ENCODE data around the gene MUS81.

The MUS81 gene

GRCh38 chr11:65892661-65893317 lies 32.6 kb downstream of the MUS81 start:
- no peak for DNase-seq (ENCODE audit: low read depth in 2 of 2)

- no peak for DNase-seq (ENCODE audit: low read depth in 2 of 2)
Measured at GRCh38 chr11:65894034-65894591, 33.9 kb downstream of the MUS81 start.

- DNase-seq (ENCODE audit: low read depth in 2 of 2): no peak
Measured at GRCh38 chr11:65895482-65895981, 35.3 kb downstream of the MUS81 start.

- DNase-seq (ENCODE audit: low read depth in 2 of 2): no peak
Measured at GRCh38 chr11:65896034-65896999, 36.1 kb downstream of the MUS81 start.

DNA sequence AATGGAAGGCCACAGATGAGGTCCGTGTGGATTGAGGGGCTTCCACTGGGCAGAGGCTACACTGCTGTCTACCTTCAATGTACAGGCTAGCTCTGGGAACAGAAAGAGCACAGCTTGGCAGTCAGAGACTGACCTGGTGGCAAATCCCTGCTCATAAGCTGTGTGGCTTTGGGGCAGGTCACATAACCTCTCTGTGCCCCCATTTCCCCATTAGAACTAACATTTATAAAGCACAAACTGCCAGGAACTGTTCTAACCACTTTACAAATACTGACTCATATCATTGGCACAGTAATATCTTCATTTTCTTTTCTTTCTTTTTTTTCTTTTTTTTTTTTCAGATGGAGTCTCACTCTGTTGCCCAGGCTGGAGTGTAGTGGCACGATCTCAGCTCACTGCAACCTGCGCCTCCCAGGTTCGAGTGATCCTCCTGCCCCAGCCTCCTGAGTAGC lies 36.8 kb downstream of the MUS81 start:
- no peak for DNase-seq (ENCODE audit: low read depth in 2 of 2)

GRCh38 chr11:65898656-65899355 lies 38.6 kb downstream of the MUS81 start:
- no peak for DNase-seq (ENCODE audit: low read depth in 2 of 2)

GRCh38 chr11:65899356-65900124 lies 39.3 kb downstream of the MUS81 start:
- DNase-seq (ENCODE audit: low read depth in 2 of 2): peak in 1 of 2 donors; percentile 72

DNA sequence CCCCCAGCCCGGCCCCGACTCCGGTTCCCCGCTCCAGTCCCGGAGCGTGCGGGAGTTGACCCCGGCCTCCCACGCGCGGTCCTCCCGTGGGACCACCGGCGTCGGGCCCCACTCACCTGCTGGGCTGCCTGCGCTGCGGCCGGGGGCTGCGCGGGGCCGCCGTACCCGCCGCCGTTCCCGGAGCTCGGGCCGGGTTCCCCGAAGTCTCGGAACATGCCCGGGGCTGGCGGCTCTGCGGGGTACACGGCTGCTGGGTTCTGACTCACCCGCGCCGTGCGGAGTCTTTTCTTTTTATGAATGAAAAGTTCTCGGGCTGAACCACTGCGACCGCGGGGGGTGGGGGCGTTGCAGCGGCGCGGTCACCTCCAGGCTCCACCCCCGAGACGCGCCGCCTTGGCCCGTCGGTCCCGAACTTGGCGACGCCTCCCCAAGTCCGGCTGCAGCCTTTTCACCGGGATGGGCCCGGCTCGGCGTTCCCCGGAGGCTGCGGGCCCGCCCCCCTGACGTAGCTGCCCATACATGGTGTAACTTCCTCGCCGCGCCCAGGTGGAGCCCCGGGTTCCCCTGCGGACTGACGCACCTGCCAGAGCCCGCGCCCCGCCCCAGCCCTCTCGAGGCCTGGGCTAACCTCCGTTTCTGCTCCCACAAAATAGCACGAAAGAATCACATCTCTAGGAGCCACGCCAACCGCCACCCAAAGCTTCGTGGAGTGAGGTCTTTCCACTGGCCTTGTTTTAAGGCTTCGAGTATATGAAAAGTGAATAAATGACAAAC lies 40.1 kb downstream of the MUS81 start, which contains the start of gene FOSL1:
TSS of gene FOSL1 (minus strand) at position 264 of the 774 bp plus-strand sequence. CDS start at position 215, 49 bp downstream.
- peak; percentile 92 to 97 for DNase-seq (ENCODE audit: low read depth in 2 of 2)

GRCh38 chr11:65900899-65901180 lies 40.6 kb downstream of the MUS81 start:
- no peak for DNase-seq (ENCODE audit: low read depth in 2 of 2)

DNA sequence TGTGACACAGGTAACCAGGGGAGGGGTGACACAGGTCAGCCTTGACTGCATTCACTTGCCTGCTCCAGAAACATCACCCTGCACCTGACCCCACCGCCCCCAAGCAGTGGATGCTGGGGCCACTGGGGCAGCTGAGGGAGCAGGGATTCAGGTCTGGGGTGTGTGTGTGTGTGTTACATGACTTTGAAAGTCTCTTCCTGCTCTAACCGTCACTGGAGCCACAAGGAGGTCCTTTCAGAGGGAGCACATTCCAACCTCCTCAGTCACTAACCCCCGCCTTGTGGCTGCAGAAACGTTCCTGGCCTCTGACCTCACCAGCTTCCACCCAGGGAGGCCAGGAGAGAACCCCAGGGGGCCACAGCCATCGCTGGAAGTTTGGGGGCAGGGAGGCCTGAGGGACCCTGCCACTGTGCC lies 42.8 kb downstream of the MUS81 start:
- no peak for DNase-seq (ENCODE audit: low read depth in 2 of 2)

- no peak for DNase-seq (ENCODE audit: low read depth in 2 of 2)
Measured at GRCh38 chr11:65903715-65904114, 43.5 kb downstream of the MUS81 start.

DNA sequence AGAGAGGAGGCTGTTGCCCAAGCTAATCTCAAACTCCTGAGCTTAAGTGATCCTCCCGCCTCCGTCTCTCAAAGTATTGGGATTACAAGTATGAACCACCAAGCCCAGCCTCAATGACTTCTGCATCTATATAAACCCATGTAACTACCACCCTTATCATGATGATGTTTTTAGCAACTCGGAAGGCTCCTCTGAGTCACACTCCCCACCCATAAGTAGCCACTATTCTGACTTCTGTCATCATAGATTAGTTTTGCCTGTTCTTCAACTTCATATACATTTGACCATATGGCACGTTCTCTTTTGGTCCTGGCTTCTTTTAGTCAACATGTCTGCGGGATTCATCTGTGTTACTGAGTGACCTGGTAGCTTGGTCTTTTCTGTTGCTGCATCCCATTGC lies 46.4 kb downstream of the MUS81 start:
- no peak for DNase-seq (ENCODE audit: low read depth in 2 of 2)

GRCh38 chr11:65907878-65908277 lies 47.6 kb downstream of the MUS81 start:
- DNase-seq (ENCODE audit: low read depth in 2 of 2): no peak

GRCh38 chr11:65911682-65912568 lies 51.7 kb downstream of the MUS81 start:
- DNase-seq (ENCODE audit: low read depth in 2 of 2): no peak

- DNase-seq (ENCODE audit: low read depth in 2 of 2): no peak
Measured at GRCh38 chr11:65912845-65913244, 52.6 kb downstream of the MUS81 start.

DNA sequence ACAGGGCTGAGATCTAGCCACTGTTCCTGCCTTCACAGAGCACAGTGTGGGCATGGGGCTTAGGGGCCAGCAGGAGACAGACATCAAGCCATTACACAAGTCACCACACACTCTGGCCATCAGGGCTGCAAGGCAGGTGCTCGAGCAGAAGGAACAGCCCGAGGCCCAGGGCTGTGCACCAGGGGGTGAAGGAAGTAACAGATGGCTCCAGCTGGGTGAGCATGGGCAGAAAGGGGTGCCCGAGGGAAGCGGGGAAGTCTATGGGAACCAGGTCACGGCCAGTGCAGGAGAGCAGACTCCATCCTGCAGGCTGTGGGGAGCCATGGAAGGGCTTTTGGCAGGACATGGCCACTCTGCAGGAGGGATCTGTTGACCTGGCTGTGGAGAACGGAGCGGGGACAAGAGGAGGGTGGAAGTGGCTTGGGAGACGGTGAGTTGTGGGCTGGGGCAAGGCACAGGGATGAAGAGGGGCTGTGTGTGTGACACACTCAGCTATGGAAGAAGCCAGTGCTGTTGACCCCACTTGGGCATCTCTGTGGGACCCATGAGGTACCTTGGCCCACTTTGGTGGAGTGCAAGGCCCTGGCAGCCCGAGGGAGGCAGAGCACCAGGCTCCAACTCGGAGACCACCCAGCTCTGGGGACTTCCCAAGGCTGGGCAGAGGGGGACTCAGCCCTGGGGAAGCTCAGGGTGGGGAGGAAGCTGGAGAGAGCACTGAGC lies 55.0 kb downstream of the MUS81 start:
- no peak for DNase-seq (ENCODE audit: low read depth in 2 of 2)

DNA sequence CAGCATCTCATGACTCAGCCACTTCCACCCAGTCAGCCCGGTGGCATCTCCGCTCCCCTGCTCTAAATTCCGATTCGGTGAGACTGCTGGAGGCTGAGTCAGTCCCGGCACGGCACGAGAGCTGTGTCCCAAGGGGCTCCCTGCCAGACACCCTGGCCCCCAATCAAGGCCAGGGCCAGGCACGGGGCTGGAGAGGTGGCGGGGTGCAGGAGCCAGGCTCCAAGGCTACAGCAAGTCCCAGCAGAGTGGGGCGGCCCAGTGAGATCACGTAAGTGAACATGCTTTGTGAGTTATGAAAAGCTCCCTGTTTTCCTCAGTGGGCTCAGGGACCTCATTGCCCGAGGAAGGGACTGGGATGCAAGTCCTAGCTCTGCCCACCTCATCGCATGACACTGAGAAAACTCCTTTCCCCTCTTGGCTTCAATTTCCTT lies 55.6 kb downstream of the MUS81 start:
- DNase-seq (ENCODE audit: low read depth in 2 of 2): no peak
